Inflammatory macrophage treated with lipopolysaccharide for 4 hours (primary cell): Measurements from ENCODE around the gene RBM38.

ENCODE experiments used
- DNase-seq: peaks from one replicate; pipeline ENCODE4 v3.0.0-alpha.2; 2020

The RBM38 gene

DNA sequence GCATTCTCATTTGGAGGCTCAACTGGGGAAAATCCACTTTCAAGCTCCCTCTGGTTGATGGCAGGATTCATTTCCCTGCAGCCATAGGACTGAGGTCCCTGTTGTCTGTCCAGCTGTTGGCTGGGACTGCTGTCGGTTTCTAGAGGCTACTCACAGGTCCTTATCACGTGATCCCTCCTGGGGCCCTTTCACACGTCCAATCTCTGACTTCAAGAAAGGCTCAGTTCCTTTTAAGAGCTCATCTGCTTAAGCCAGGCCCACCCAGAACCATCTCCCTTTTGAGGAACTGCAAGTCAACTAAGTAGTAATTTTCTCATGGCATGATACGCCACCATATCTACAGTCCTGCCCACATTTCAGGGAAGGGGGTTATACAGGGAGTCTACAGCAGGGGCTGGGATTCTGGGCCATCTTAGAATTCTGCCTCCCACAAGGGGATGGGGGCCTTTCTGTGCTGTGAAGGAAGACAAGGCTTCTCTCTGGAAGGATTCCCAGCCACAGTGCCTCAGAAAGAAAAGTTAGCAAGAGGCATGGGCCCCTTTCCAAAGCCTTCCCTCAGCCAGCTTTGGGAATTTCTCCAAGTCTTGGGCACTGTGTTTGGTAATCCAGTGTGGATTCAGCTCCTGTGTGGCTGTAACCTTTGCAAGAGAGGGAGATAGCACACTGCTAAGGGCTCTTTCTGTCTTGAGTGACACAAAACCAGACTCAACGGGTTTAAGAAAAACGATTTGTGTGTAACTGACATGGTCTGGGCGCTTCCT lies 67.4 kb downstream of the RBM38 start:
- DNase-seq, result peak; percentile 81
